Placental epithelial cell (primary cell): ENCODE measurements around the gene ACP6. TPM values are rescaled to one million over a fixed set of nuclear protein-coding genes. Genes with fewer than 3 reads are reported as not detected.

Experiments used
- small RNA-seq: library from RNA; depleted of rRNA; stranded (forward); fragments of <200 nt; gene quantifications from one replicate; pipeline ENCODE3, GENCODE V24; 2012
- total RNA-seq: library from RNA; depleted of rRNA; stranded (reverse); fragments of >200 nt; gene quantifications from 2 replicates; pipeline ENCODE4 v1.2.3, GENCODE V29; 2012

Gene ACP6
- 2.4 and 4.9 TPM in 2 replicates for total RNA-seq

DNA sequence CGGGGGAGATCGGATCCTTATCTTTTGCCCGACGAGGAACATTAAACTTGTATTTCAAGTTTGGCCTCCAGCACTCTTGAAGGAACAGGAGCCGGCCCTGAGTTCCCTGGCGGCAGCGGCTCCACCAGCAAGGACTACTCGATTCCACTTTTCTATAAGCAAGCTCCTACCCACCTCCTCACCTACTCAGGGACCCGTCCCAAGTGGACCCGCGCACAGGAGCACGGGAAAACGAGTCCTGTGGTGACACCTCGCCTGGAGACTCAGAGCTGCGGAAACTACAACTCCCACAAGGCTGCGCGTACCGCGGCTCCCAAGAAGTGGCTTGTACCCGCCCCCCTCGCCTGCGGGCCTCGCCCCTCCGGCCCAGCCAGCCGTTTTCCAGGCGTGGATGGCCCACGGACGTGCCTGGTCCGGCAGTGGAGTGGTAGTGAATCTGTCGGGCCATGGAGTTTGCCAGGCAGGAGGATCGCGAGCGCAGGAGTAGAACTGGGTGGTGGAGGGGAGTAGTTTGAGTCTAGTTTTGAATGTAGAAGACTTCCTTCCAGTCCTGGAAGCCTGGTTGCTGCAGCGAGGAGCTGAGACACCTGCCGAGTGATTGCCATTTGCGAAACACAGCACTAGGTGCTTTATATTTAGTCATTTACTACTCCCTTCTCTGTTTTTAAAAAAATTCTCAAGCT is at the start of gene ACP6:
Gene ACP6, minus strand, starts transcription at position 206 of the 683 bp plus-strand sequence. CDS start 476 bp downstream, outside the sequence.

Small RNA genes within 50 kb of the gene (small RNA-seq; reads per million reads assigned to genes)
- gene RN7SL261P: not detected

Other genes starting within 250 kb of the ACP6 start
- 5.9 and 9.0 TPM in 2 replicates for gene BCL9, start 129.0 kb downstream of the ACP6 start, total RNA-seq
- gene GJA5, start 90.1 kb upstream of the ACP6 start, total RNA-seq: 72.6 and 203 TPM in 2 replicates
- gene GJA8, start 232.3 kb upstream of the ACP6 start, total RNA-seq: not detected in 2 replicates